ENCODE measurements around the gene ATPAF2. TPM values are rescaled to one million over a fixed set of nuclear protein-coding genes. Genes with fewer than 3 reads are reported as not detected.

Gene ATPAF2
- total RNA-seq, 1 experiment from 2014 or later = 18.6 TPM

DNA sequence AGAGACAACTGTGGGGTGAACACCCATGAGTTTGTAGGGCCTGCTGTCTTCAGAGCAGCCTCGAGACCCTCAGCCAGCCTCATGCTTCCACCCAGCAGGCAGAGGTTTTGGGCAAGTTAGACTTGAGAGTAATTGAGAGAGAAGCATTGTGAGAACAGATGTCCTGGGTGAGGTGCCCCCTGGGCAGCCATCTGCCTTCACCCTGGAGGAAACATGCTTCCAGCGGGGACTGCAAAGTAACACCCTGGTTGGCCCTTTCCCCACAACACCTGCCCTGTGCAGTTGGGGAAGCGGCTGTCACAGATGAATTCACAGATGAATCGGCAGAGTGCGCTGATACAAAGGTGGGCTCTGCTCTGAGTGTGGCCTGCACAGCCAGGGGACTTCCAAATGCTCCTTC is 23.4 kb downstream of the ATPAF2 start:
- no TSS peak for BruUV-seq (replicated peaks)
- DNase-seq (ENCODE audit: unreplicated experiment) = no peak
- ChIA-PET CTCF (interaction anchor here (0.9 to 1.2 kb wide), 2 partner anchors 18 to 43 kb away, joined by 3 to 6 read pairs; partner anchors contain the start of gene DRC3), POLR2A (no interaction called here)
- intact Hi-C loops (cut with micrococcal nuclease) = no loop called here
- Mint-ChIP-seq H3K4me3 (ENCODE audit: unreplicated experiment) (no peak overlapping the region), H3K9me3 (ENCODE audit: unreplicated experiment) (no peaks in the 10 kb centered on the region), H3K4me1 (ENCODE audit: insufficient read depth, unreplicated experiment) (no peaks in the 10 kb centered on the region), H3K36me3 (ENCODE audit: insufficient read depth, unreplicated experiment) (peaks cover 6% of the 10 kb centered on the region), H3K27me3 (ENCODE audit: insufficient read depth, unreplicated experiment) (no peaks in the 10 kb centered on the region), H3K27ac (ENCODE audit: low read depth, unreplicated experiment) (no peak overlapping the region)
- TF ChIP-seq, protein P1, sequence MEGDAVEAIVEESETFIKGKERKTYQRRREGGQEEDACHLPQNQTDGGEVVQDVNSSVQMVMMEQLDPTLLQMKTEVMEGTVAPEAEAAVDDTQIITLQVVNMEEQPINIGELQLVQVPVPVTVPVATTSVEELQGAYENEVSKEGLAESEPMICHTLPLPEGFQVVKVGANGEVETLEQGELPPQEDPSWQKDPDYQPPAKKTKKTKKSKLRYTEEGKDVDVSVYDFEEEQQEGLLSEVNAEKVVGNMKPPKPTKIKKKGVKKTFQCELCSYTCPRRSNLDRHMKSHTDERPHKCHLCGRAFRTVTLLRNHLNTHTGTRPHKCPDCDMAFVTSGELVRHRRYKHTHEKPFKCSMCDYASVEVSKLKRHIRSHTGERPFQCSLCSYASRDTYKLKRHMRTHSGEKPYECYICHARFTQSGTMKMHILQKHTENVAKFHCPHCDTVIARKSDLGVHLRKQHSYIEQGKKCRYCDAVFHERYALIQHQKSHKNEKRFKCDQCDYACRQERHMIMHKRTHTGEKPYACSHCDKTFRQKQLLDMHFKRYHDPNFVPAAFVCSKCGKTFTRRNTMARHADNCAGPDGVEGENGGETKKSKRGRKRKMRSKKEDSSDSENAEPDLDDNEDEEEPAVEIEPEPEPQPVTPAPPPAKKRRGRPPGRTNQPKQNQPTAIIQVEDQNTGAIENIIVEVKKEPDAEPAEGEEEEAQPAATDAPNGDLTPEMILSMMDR (IDR thresholded peaks at IDR 0.05; ENCODE audit: unreplicated experiment) = no peak

DNA sequence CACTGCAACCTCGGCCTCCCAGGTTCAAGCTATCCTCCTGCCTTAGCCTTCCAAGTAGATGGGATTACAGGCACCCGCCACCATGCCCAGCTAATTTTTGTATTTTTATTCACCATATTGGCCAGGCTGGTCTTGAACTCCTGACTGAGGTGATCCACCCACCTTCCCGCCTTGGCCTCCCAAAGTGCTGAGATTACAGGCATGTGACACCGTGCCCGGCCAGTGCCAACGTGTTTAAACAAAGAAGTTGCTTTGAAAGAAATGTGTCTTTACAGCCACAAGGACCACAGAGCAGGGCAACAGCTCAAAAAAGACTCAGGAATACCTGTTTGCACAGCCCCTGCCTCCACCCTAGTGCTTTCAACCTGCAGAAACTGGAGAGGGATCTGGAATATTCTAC is 25.0 kb downstream of the ATPAF2 start:
- POLR2A ChIA-PET = interaction anchor here (0.6 to 0.7 kb wide), 2 partner anchors 79 to 95 kb away, joined by 3 read pairs; no protein-coding TSS in a partner anchor

DNA sequence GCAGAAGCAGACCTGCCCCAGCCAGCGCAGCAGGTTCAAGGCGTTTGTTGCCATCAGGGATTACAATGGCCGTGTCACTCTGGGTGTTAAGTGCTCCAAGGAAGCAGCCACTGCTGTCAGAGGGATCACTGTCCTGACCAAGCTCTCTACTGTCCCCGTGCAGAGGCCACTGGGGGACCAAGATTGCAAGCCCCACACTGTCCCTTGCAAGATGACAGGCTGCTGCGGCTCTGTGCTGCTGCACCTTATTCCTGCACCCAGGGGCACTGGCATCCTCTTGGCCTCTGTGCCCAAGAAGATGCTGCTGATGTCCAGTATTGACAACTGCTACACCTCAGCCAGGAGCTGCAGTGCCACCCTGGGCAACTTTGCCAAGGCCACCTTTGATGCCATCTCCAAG is 27.7 kb downstream of the ATPAF2 start:
- TF ChIP-seq, protein P1 (IDR thresholded peaks at IDR 0.05; ENCODE audit: unreplicated experiment) = no peak
- H3K4me1 Mint-ChIP-seq (ENCODE audit: insufficient read depth, unreplicated experiment) = no peaks in the 10 kb centered on the region
- no peak overlapping the region for H3K27ac Mint-ChIP-seq (ENCODE audit: low read depth, unreplicated experiment)
- H3K27me3 Mint-ChIP-seq (ENCODE audit: insufficient read depth, unreplicated experiment) = no peaks in the 10 kb centered on the region
- POLR2A ChIA-PET = no interaction called here
- H3K9me3 Mint-ChIP-seq (ENCODE audit: unreplicated experiment) = no peaks in the 10 kb centered on the region
- no TSS peak for BruUV-seq (replicated peaks)
- intact Hi-C loops (cut with micrococcal nuclease) = no loop called here
- CTCF ChIA-PET = no interaction called here
- H3K36me3 Mint-ChIP-seq (ENCODE audit: insufficient read depth, unreplicated experiment) = peaks cover 10% of the 10 kb centered on the region
- no peak for DNase-seq (ENCODE audit: unreplicated experiment)
- no peak overlapping the region for H3K4me3 Mint-ChIP-seq (ENCODE audit: unreplicated experiment)

More for the DNA sequence above, 25.0 kb downstream of the ATPAF2 start:
- Mint-ChIP-seq H3K9me3 (ENCODE audit: unreplicated experiment) (no peaks in the 10 kb centered on the region), H3K27me3 (ENCODE audit: insufficient read depth, unreplicated experiment) (no peaks in the 10 kb centered on the region), H3K4me1 (ENCODE audit: insufficient read depth, unreplicated experiment) (no peaks in the 10 kb centered on the region), H3K27ac (ENCODE audit: low read depth, unreplicated experiment) (no peak overlapping the region), H3K36me3 (ENCODE audit: insufficient read depth, unreplicated experiment) (peaks cover 11% of the 10 kb centered on the region), H3K4me3 (ENCODE audit: unreplicated experiment) (no peak overlapping the region)
- TF ChIP-seq, protein P1 (IDR thresholded peaks at IDR 0.05; ENCODE audit: unreplicated experiment) = no peak
- BruUV-seq (replicated peaks) = no TSS peak
- CTCF ChIA-PET = no interaction called here
- intact Hi-C loops (cut with micrococcal nuclease) = no loop called here
- DNase-seq (ENCODE audit: unreplicated experiment) = no peak

DNA sequence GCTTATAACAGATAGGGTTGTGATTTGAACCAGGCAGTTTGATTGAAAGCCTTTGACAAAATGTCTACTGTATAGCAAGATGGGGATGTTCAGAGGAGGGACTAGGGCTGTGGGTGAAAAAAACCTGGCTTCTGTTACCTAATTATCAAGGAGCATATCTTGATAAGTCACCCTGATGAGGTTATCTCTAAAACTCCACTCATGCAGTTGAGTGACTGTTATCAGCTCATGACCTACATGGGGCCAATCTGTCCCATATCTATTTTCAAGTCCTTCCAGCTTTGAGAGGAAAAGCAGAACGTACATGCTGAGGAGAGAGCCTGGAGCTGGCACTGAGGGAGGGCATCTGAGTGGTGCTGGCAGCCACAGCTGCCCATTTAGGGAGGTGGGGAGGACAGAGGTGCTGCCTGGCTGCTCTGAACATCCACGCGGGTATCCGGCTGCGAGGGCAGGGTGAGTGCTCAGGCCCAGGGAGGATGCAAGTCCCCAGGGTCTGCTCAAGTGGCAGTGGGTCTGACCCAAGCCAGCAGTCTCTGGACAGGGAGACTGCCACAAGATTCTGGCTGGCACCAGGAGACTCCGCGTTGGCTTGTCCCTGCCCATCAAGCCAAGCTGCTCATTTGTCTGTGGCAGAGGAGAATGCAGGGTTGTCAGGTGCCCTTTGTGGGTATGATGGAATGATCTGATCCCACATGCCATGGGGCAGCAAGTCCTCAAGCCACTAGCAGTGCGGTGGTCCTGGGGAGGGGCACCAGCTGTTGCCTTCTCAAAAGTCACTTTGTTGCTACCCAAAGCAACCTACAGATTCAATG is 29.2 kb downstream of the ATPAF2 start:
- intact Hi-C loops (cut with micrococcal nuclease) = no loop called here
- no peak overlapping the region for H3K4me3 Mint-ChIP-seq (ENCODE audit: unreplicated experiment)
- CTCF ChIA-PET = no interaction called here
- H3K36me3 Mint-ChIP-seq (ENCODE audit: insufficient read depth, unreplicated experiment) = peaks cover 5% of the 10 kb centered on the region
- H3K27ac Mint-ChIP-seq (ENCODE audit: low read depth, unreplicated experiment) = no peak overlapping the region
- no peak for DNase-seq (ENCODE audit: unreplicated experiment)
- no peaks in the 10 kb centered on the region for H3K27me3 Mint-ChIP-seq (ENCODE audit: insufficient read depth, unreplicated experiment)
- POLR2A ChIA-PET = no interaction called here
- H3K4me1 Mint-ChIP-seq (ENCODE audit: insufficient read depth, unreplicated experiment) = no peaks in the 10 kb centered on the region
- no peaks in the 10 kb centered on the region for H3K9me3 Mint-ChIP-seq (ENCODE audit: unreplicated experiment)
- BruUV-seq (replicated peaks) = no TSS peak
- TF ChIP-seq, protein P1 (IDR thresholded peaks at IDR 0.05; ENCODE audit: unreplicated experiment) = no peak
